OCI-LY1 (cell line): ENCODE measurements around the gene ZFYVE28.

ENCODE experiments used
- CTCF ChIP-seq: fragments of 200-600 bp; sonication (generic), shearing (Covaris generic); IDR thresholded peaks from 2 replicates; pipeline ENCODE4 v1.5.1; 2017; ENCODE audit warnings: mild to moderate bottlenecking, antibody characterized with exemption, low read length, moderate library complexity, mixed read lengths
- EZH2 ChIP-seq: fragments of 200-600 bp; sonication (generic), shearing (Covaris generic); IDR thresholded peaks from 2 replicates; pipeline ENCODE4 v1.8.0; 2017; ENCODE audit warnings: borderline replicate concordance, mixed run types, mild to moderate bottlenecking, antibody characterized with exemption, low read length, moderate library complexity, mixed read lengths

GRCh38 chr4:2251073-2251794 lies 167.2 kb downstream of the ZFYVE28 start:
- TF ChIP-seq CTCF: no peak
- TF ChIP-seq EZH2: no peak
